Measurements from ENCODE around the gene OTOG. TPM values are rescaled to one million over a fixed set of nuclear protein-coding genes. Genes with fewer than 3 reads are reported as not detected.

OTOG gene
- total RNA-seq, 1 donor from 2014 or later = not detected

DNA sequence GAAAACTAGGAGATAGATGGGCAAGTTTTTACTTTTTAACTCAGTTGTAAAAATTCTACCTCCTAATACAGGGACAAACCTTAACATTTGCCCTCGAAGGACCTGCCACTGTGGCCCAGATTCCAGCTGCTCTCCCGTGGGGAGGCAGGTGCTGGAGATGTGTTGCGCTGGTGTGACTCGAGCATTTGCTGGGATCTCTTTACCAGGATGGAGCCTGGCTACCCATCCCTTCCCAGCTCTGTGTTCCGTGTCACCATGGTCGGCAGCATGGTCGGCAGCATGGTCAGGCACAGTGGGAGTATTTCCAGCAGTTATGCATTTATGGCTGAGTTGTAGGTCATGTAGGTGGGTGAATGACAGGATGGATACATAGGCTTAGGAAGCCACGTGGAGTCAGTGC lies 41.1 kb downstream of the OTOG start:
- no peaks in the 10 kb centered on the region for H3K4me1 Mint-ChIP-seq (ENCODE audit: low read depth, unreplicated experiment)
- H3K27me3 Mint-ChIP-seq (ENCODE audit: unreplicated experiment) = peaks cover 2% of the 10 kb centered on the region
- no peak for DNase-seq
- TF ChIP-seq, protein P1, sequence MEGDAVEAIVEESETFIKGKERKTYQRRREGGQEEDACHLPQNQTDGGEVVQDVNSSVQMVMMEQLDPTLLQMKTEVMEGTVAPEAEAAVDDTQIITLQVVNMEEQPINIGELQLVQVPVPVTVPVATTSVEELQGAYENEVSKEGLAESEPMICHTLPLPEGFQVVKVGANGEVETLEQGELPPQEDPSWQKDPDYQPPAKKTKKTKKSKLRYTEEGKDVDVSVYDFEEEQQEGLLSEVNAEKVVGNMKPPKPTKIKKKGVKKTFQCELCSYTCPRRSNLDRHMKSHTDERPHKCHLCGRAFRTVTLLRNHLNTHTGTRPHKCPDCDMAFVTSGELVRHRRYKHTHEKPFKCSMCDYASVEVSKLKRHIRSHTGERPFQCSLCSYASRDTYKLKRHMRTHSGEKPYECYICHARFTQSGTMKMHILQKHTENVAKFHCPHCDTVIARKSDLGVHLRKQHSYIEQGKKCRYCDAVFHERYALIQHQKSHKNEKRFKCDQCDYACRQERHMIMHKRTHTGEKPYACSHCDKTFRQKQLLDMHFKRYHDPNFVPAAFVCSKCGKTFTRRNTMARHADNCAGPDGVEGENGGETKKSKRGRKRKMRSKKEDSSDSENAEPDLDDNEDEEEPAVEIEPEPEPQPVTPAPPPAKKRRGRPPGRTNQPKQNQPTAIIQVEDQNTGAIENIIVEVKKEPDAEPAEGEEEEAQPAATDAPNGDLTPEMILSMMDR (IDR thresholded peaks at IDR 0.05; ENCODE audit: partially characterized antibody, unreplicated experiment) = no peak
- H3K27ac Mint-ChIP-seq (ENCODE audit: unreplicated experiment) = no peak overlapping the region
- H3K36me3 Mint-ChIP-seq (ENCODE audit: unreplicated experiment) = no peaks in the 10 kb centered on the region
- no peak overlapping the region for H3K4me3 Mint-ChIP-seq (ENCODE audit: unreplicated experiment)
- no peaks in the 10 kb centered on the region for H3K9me3 Mint-ChIP-seq (ENCODE audit: unreplicated experiment)

DNA sequence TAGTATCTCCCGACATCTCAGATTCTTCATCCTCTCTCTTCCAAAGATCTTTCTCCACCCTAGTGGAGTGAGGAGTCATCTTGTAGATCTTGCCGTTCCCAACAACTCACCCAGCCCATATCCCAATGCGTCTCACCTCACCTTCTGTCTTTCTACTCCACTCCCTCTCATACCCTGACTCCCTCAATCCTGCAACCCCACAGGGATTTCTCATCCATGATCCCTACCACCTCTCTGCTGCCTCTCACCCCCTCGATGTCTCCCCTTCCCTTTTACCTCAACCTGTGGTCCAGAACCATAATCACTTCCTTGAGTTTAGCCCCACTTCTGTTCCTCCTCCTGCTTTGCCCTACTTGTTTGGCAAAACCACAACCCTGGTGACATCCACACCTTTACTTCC lies 41.7 kb downstream of the OTOG start:
- Mint-ChIP-seq H3K27ac (ENCODE audit: unreplicated experiment) (no peak overlapping the region), H3K9me3 (ENCODE audit: unreplicated experiment) (no peaks in the 10 kb centered on the region), H3K4me3 (ENCODE audit: unreplicated experiment) (no peak overlapping the region), H3K4me1 (ENCODE audit: low read depth, unreplicated experiment) (no peaks in the 10 kb centered on the region), H3K27me3 (ENCODE audit: unreplicated experiment) (peaks cover 2% of the 10 kb centered on the region), H3K36me3 (ENCODE audit: unreplicated experiment) (no peaks in the 10 kb centered on the region)
- no peak for DNase-seq
- TF ChIP-seq, protein P1 (IDR thresholded peaks at IDR 0.05; ENCODE audit: partially characterized antibody, unreplicated experiment) = no peak

DNA sequence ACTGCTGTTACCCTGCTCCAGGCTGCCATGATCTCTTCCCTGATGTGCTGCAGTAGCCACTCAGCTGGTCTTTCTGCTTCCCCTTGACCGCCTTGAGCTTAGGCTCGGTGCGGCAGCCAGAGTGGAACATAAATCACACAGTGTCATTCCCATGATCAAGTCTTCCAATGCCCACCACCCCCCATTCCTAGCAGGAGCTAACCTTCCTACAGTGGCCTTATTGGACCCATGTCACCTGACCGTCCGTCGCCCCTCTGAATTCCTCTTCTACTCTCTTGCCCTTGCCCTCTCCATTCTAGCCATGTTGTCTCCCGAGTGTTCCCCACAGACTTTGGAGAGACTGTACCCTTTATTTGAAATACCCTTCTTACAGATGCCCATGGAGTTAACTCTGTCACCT lies 43.4 kb downstream of the OTOG start:
- H3K4me1 Mint-ChIP-seq (ENCODE audit: low read depth, unreplicated experiment) = no peaks in the 10 kb centered on the region
- DNase-seq = no peak
- H3K4me3 Mint-ChIP-seq (ENCODE audit: unreplicated experiment) = no peak overlapping the region
- no peaks in the 10 kb centered on the region for H3K27me3 Mint-ChIP-seq (ENCODE audit: unreplicated experiment)
- no peaks in the 10 kb centered on the region for H3K9me3 Mint-ChIP-seq (ENCODE audit: unreplicated experiment)
- no peaks in the 10 kb centered on the region for H3K36me3 Mint-ChIP-seq (ENCODE audit: unreplicated experiment)
- TF ChIP-seq, protein P1 (IDR thresholded peaks at IDR 0.05; ENCODE audit: partially characterized antibody, unreplicated experiment) = no peak
- no peak overlapping the region for H3K27ac Mint-ChIP-seq (ENCODE audit: unreplicated experiment)

DNA sequence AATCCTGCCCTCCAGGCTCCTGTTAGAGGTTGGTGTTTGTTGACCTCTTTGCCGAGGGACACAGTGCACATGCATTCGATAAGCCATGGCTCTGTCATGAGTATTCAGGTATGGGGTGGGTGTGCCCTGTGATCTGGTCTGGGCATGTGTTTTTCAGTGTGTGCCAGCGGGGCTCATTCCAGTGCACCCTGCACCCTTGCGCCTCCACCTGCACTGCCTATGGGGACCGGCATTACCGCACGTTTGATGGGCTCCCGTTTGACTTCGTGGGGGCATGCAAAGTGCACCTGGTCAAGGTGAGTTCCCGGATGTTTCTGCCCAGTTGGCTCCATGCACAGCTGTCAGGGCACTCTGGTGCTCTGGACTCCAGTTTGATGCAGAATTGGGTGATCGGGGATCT lies 44.2 kb downstream of the OTOG start:
- Mint-ChIP-seq H3K36me3 (ENCODE audit: unreplicated experiment) (no peaks in the 10 kb centered on the region), H3K4me1 (ENCODE audit: low read depth, unreplicated experiment) (no peaks in the 10 kb centered on the region), H3K27ac (ENCODE audit: unreplicated experiment) (no peak overlapping the region), H3K27me3 (ENCODE audit: unreplicated experiment) (no peaks in the 10 kb centered on the region), H3K9me3 (ENCODE audit: unreplicated experiment) (peaks cover 1% of the 10 kb centered on the region), H3K4me3 (ENCODE audit: unreplicated experiment) (no peak overlapping the region)
- TF ChIP-seq, protein P1 (IDR thresholded peaks at IDR 0.05; ENCODE audit: partially characterized antibody, unreplicated experiment) = no peak
- DNase-seq = no peak

DNA sequence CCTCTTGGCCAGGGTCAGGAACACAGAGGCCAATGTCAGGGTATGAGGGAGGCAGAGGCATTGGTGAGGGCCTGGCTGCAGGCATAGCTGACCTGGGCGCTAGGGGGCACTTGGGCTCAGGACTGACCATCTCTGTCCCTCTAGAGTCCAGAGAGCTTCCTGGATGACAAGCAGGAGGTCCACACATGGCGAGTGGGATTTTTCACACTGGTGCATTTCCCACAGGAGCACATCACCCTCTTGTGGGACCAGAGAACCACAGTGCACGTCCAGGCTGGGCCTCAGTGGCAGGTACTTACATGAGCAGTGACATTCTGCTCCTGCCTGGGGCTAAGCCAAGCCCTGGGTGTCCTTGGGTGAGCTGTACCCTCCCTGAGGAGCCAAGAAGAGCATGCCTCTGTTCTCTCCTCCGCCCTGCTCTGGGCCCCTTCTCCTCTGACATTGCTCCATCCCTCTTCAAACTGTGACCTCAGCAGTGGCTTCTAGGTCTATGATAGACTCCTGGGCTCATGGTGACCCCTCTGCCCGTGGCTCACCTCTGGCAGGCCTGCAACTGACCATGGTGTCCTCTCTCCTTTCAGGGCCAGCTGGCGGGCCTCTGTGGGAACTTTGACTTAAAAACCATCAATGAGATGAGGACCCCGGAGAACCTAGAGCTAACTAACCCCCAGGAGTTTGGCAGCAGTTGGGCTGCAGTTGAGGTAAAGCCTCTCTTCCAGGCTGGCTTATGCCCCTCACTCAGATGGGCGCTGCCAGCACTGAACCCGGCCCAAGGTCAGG lies 46.6 kb downstream of the OTOG start:
- TF ChIP-seq, protein P1 (IDR thresholded peaks at IDR 0.05; ENCODE audit: partially characterized antibody, unreplicated experiment) = no peak
- Mint-ChIP-seq H3K9me3 (ENCODE audit: unreplicated experiment) (peaks cover 1% of the 10 kb centered on the region), H3K27ac (ENCODE audit: unreplicated experiment) (no peak overlapping the region), H3K27me3 (ENCODE audit: unreplicated experiment) (peaks cover 2% of the 10 kb centered on the region), H3K4me3 (ENCODE audit: unreplicated experiment) (no peak overlapping the region), H3K36me3 (ENCODE audit: unreplicated experiment) (no peaks in the 10 kb centered on the region), H3K4me1 (ENCODE audit: low read depth, unreplicated experiment) (no peaks in the 10 kb centered on the region)
- DNase-seq = no peak

Measured in glutamatergic neuron (in vitro differentiated cells).